HepG2 (cell line): ENCODE results near the gene MCC. TPM values are rescaled to one million over a fixed set of nuclear protein-coding genes. Genes with fewer than 3 reads are reported as not detected.
A peak's percentile ranks its signal among the peaks of the same experiment; 100 is the strongest.

Experiments used
- ATAC-seq: fragments of 200-7000 bp; cut with Tn5 transposase; 3 replicates; pipeline ENCODE4 v1.9.1; 2020; ENCODE audit warnings: mild to moderate bottlenecking, moderate library complexity
- BruUV-seq: library from RNA; stranded (reverse); fragments of 400-500 nt; replicated peaks from 2 replicates; lab custom pipeline; 2021; lab: Mats Ljungman, UMichigan
- CTCF ChIA-PET: fragments of 300-600 bp; formaldehyde crosslinking; extraction: SDS; loops from one replicate; lab custom pipeline; 2021; ENCODE audit warnings: low total read pairs, inconsistent platforms, low intra/inter-chr PET ratio; lab: Yijun Ruan, JAX
- POLR2A ChIA-PET: fragments of 350-600 bp; sonication (Branson Sonifier 250); formaldehyde crosslinking; loops from one replicate; lab custom pipeline; 2020; ENCODE audit warnings: antibody characterized with exemption, inconsistent platforms; lab: Yijun Ruan, JAX
- DNase-seq: peaks from one replicate; pipeline ENCODE4 v3.0.0-alpha.2; 2015; ENCODE audit warnings: low spot score
- FAIRE-seq: peaks from 3 replicates; lab custom pipeline; 2011; peaks lifted over from hg19 to GRCh38; lab: Jason Lieb, UNC
- H2AFZ ChIP-seq: one replicate; pipeline ENCODE4 v1.6.1; 2011; ENCODE audit warnings: low read length, inconsistent platforms
- H3K27ac ChIP-seq: fragments of 300-600 bp; 3 replicates; pipeline ENCODE4 v1.8.0; 2011; ENCODE audit warnings: mixed run types, mild to moderate bottlenecking, mixed read lengths, low read length, inconsistent platforms; ENCODE audit not compliant: insufficient read depth; ENCODE audit errors: extremely low read length
- H3K27me3 ChIP-seq, 2 experiments: fragments of 200-600 bp in 1 of 2; 2 replicates in 1 of 2; 3 replicates in 1 of 2; pipeline versions ENCODE4 v1.6.0 to v1.8.0; 2011; ENCODE audit warnings: low read length in 2 of 2, mild to moderate bottlenecking in 2 of 2, moderate library complexity in 2 of 2, inconsistent platforms in 1 of 2; ENCODE audit not compliant: insufficient read depth in 2 of 2, control insufficient read depth in 1 of 2
- H3K36me3 ChIP-seq, 2 experiments: fragments of 200-600 bp in 1 of 2; replicated peaks in 1 of 2; 2 replicates in 1 of 2; 3 replicates in 1 of 2; pipeline versions ENCODE4 v1.5.1 to v1.8.0; 2011; ENCODE audit warnings: low read length in 2 of 2, inconsistent platforms in 1 of 2; ENCODE audit not compliant: insufficient read depth in 2 of 2, control insufficient read depth in 1 of 2
- H3K4me1 ChIP-seq: 2 replicates; pipeline ENCODE4 v1.5.1; 2012; ENCODE audit warnings: low read length, inconsistent platforms; ENCODE audit not compliant: insufficient read depth
- H3K4me2 ChIP-seq: 2 replicates; pipeline ENCODE4 v1.6.0; 2011; ENCODE audit warnings: low read depth, low read length, inconsistent platforms
- H3K4me3 ChIP-seq, 3 experiments: fragments of 200-600 bp in 1 of 3; sonication (generic), shearing (Covaris generic) in 1 of 3; replicated peaks in 1 of 3; 2 replicates each; pipeline ENCODE4 v1.5.1; 2011 to 2016; ENCODE audit warnings: low read length in 3 of 3, inconsistent platforms in 2 of 3, low read depth in 2 of 3, mild to moderate bottlenecking in 2 of 3, control low read depth in 1 of 3, mixed read lengths in 1 of 3; ENCODE audit not compliant: insufficient read depth in 1 of 3
- H3K79me2 ChIP-seq: one replicate; pipeline ENCODE4 v1.6.1; 2011; ENCODE audit warnings: low read length, inconsistent platforms; ENCODE audit not compliant: insufficient read depth
- H3K9ac ChIP-seq: 2 replicates; pipeline ENCODE4 v1.6.0; 2011; ENCODE audit warnings: mild to moderate bottlenecking, low read depth, low read length, inconsistent platforms; ENCODE audit not compliant: insufficient read depth
- H3K9me3 ChIP-seq: 2 replicates; pipeline ENCODE4 v1.5.1; 2012; ENCODE audit warnings: mild to moderate bottlenecking, low read length
- H4K20me1 ChIP-seq: 2 replicates; pipeline ENCODE4 v1.6.0; 2011; ENCODE audit warnings: inconsistent platforms, mild to moderate bottlenecking, low read length, moderate library complexity; ENCODE audit not compliant: insufficient read depth
- FOXO1 ChIP-seq: sonication (generic); formaldehyde crosslinking; IDR thresholded peaks from 2 replicates; pipeline ENCODE4 v1.4.0; 2020; ENCODE audit warnings: missing genetic modification reagents
- RFX5 ChIP-seq: IDR thresholded peaks from 2 replicates; pipeline ENCODE4 v1.6.1; 2011; ENCODE audit warnings: low read depth, low read length, improper control_type of control experiment
- RXRB ChIP-seq: IDR thresholded peaks from 2 replicates; pipeline ENCODE4 v1.6.1; 2016; ENCODE audit warnings: borderline replicate concordance, missing genetic modification reagents, missing compliant biosample characterization
- SMAD1 ChIP-seq: sonication (generic); formaldehyde crosslinking; IDR thresholded peaks from 2 replicates; pipeline ENCODE4 v1.4.0; 2020; ENCODE audit warnings: missing genetic modification reagents, low read depth, mild to moderate bottlenecking, borderline replicate concordance
- TEAD3 ChIP-seq: optimal IDR thresholded peaks from 2 replicates; pipeline ENCODE3; 2016; ENCODE audit warnings: borderline replicate concordance
- ZBTB40 ChIP-seq, 2 experiments: fragments of 450-650 bp in 1 of 2; sonication (generic) in 1 of 2; formaldehyde crosslinking in 1 of 2; IDR thresholded peaks; 2 replicates each; pipeline versions ENCODE4 v1.6.1 to v1.8.0; 2016 to 2022; ENCODE audit warnings: antibody characterized with exemption in 1 of 2, mild to moderate bottlenecking in 1 of 2, missing genetic modification reagents in 1 of 2
- ZMYM2 ChIP-seq: sonication (generic); formaldehyde crosslinking; IDR thresholded peaks from 2 replicates; pipeline ENCODE4 v1.8.0; 2022; ENCODE audit warnings: mild to moderate bottlenecking, missing genetic modification reagents
- ZNF333 ChIP-seq: sonication (generic); formaldehyde crosslinking; IDR thresholded peaks from 2 replicates; pipeline ENCODE4 v1.4.0; 2020; ENCODE audit warnings: mild to moderate bottlenecking, missing genetic modification reagents, borderline replicate concordance
- ZNF367 ChIP-seq: sonication (generic); formaldehyde crosslinking; IDR thresholded peaks from 2 replicates; pipeline ENCODE4 v1.4.0; 2020; ENCODE audit warnings: missing genetic modification reagents, borderline replicate concordance
- ZNF839 ChIP-seq: sonication (generic); formaldehyde crosslinking; IDR thresholded peaks from 2 replicates; pipeline ENCODE4 v1.4.0; 2020; ENCODE audit warnings: missing genetic modification reagents, mild to moderate bottlenecking, borderline replicate concordance
- in situ Hi-C: cut with HindIII; loops from 2 replicates; pipeline ENCODE4 v1.10.0; 2017; ENCODE audit warnings: low pct_unique_long_range_greater_than_20kb; ENCODE audit not compliant: extremely low pct_ligation_motif_present
- intact Hi-C: fragments of 100-400 bp; cut with micrococcal nuclease; formaldehyde crosslinking; loops from one replicate; pipeline ENCODE4 v1.10.0; 2022; ENCODE audit not compliant: unreplicated experiment
- polyA plus RNA-seq, 8 experiments: library from polyadenylated mRNA; depleted of rRNA in 3 of 8; stranded (reverse) in 7 of 8; unstranded in 1 of 8; fragments of >200 nt; fragmentation: Illumina TruSeq in 4 of 8; extraction: Trizol in 4 of 8; gene quantifications; 2 replicates each; pipeline versions ENCODE4 v1.2.1 to v1.2.3, GENCODE V29; 2011 to 2016; ENCODE audit warnings: low read depth in 4 of 8, missing spikeins in 1 of 8, mixed read lengths in 1 of 8; ENCODE audit not compliant: insufficient read depth in 1 of 8
- total RNA-seq, 5 experiments: library from RNA; depleted of rRNA; stranded (reverse); fragments of >200 nt; fragmentation: Illumina TruSeq; extraction: Trizol; gene quantifications; 2 replicates each; pipeline ENCODE4 v1.2.3, GENCODE V29; 2016; ENCODE audit warnings: low read depth in 1 of 5

The MCC gene
- total and polyA plus RNA-seq, 2 of the 13 experiments (the other 11 are each of a cell fraction or from before 2014, with no cell fraction given), result 0.55 to 2.4 TPM

GRCh38 chr5:113520899-113521298 lies 32.6 kb upstream of the MCC start:
- H3K36me3 ChIP-seq, result no peaks in the 10 kb centered on the region; a peak in 2 of 5 replicates
- no peak overlapping the region for H3K27ac ChIP-seq
- in situ Hi-C loops (loop anchor here (25.0 kb wide), 1 partner anchor 484 kb away; no protein-coding TSS in a partner anchor), intact Hi-C loops (no loop called here)
- H3K27me3 ChIP-seq, result no peaks in the 10 kb centered on the region
- peaks cover 29% of the 10 kb centered on the region for H3K4me1 ChIP-seq
- TF ChIP-seq ZNF367, result no peak
- TF ChIP-seq ZNF333 (CRISPR knock-in tag), result no peak
- TF ChIP-seq RFX5, result no peak
- H3K9me3 ChIP-seq, result no peaks in the 10 kb centered on the region
- no peak overlapping the region for H3K4me2 ChIP-seq
- ChIA-PET POLR2A (no interaction called here), CTCF (no interaction called here)
- BruUV-seq, result no TSS peak
- FAIRE-seq (no peak), ATAC-seq (no peak), DNase-seq (no peak)
- peaks cover 9% of the 10 kb centered on the region for H3K79me2 ChIP-seq
- no peaks in the 10 kb centered on the region for H4K20me1 ChIP-seq
- no peak overlapping the region for H3K9ac ChIP-seq
- H2AFZ ChIP-seq, result no peak overlapping the region
- H3K4me3 ChIP-seq, result no peak overlapping the region

GRCh38 chr5:113520429-113520828 lies 32.2 kb upstream of the MCC start:
- Histone ChIP-seq H3K9me3 (no peaks in the 10 kb centered on the region), H3K9ac (no peak overlapping the region), H3K4me3 (no peak overlapping the region; a peak in 1 of 6 replicates), H3K36me3 (no peaks in the 10 kb centered on the region; a peak in 2 of 5 replicates), H3K4me2 (no peak overlapping the region), H2AFZ (no peak overlapping the region), H3K4me1 (peaks cover 34% of the 10 kb centered on the region), H4K20me1 (no peaks in the 10 kb centered on the region), H3K79me2 (peaks cover 13% of the 10 kb centered on the region), H3K27ac (no peak overlapping the region), H3K27me3 (no peaks in the 10 kb centered on the region)
- CTCF ChIA-PET, result interaction anchor here (0.7 kb wide), 1 partner anchor 689 kb away, joined by 3 read pairs; no protein-coding TSS in a partner anchor
- in situ Hi-C loops, result loop anchor here (25.0 kb wide), 1 partner anchor 483 kb away; no protein-coding TSS in a partner anchor
- no peak for FAIRE-seq
- peak; percentile 58 for DNase-seq
- peak; percentile 80 for ATAC-seq
- intact Hi-C loops, result no loop called here
- no TSS peak for BruUV-seq
- POLR2A ChIA-PET, result no interaction called here
- TF ChIP-seq ZMYM2 (no peak), TEAD3 (CRISPR knock-in tag) (peak; percentile 47), RXRB (CRISPR knock-in tag) (peak; percentile 55; the same call in 1 of the 2 replicates), FOXO1 (CRISPR knock-in tag) (peak; percentile 38; the same call in 1 of the 2 replicates), SMAD1 (no peak), ZNF839 (no peak), ZBTB40 (IDR thresholded peaks at IDR 0.05) (no peak), ZBTB40 (CRISPR knock-in tag; IDR thresholded peaks at IDR 0.05) (no peak)
